Occipital lobe (tissue), 2 donors: ENCODE results near the gene ACTL7B. TPM values are rescaled to one million over a fixed set of nuclear protein-coding genes. Genes with fewer than 3 reads are reported as not detected.

Source experiments
- small RNA-seq: library from RNA; depleted of rRNA; stranded (forward); fragments of <200 nt; gene quantifications from one replicate; pipeline ENCODE3, GENCODE V24; 2014
- total RNA-seq: library from RNA; depleted of rRNA; stranded (reverse); fragments of >200 nt; gene quantifications from one replicate; pipeline ENCODE4 v1.2.3, GENCODE V29; 2014

Gene ACTL7B
- total RNA-seq, 1 donor from 2014 or later = not detected

Small RNA genes lying within 50 kb of the gene (small RNA-seq; reads per million reads assigned to genes)
- not detected for gene AL359692.1

Other genes starting within 250 kb of the ACTL7B start
- gene ACTL7A, start 6.3 kb upstream of the ACTL7B start, total RNA-seq = not detected
- 52.7 TPM for gene ELP1, start 78.1 kb upstream of the ACTL7B start, total RNA-seq
- 8.9 TPM for gene ABITRAM, start 78.4 kb upstream of the ACTL7B start, total RNA-seq
- 14.0 TPM for gene CTNNAL1, start 157.5 kb upstream of the ACTL7B start, total RNA-seq